ENCODE data around the gene SP8. TPM values are rescaled to one million over a fixed set of nuclear protein-coding genes. Genes with fewer than 3 reads are reported as not detected.

Gene SP8
- total RNA-seq, 2 donors from 2014 or later, result not detected

DNA sequence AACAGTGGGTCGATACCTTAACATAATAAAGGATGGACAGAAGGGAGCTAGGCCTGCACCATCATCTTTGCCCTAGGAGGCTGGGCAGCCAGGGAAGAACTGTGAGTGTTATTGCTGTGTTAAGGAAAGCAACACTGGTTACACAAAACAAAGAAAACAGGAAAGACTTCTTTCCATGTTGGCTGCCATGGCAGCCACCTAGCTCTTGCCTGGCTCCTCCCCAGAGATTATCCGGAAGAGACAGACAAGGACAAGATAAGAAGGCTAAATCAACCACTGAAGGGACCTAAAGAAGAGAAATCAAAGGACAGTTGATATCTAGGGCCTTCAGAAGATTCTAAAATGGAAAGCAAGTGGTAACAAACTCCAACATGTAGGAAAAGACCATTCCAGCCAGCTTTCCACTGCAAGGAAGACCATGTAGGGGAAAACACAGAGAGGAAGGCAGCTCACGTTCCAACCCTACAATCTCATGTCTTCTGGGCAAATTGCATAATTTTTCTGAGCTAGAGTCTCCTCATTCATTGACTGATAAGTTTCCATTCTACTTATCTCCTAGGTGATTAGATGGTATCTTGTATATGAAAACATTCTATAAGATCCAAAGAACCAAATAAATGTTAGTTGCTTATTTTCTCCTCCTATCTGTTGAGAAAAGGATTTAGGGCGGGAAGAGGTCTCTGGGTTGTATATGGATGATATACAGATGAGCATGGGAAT is 51.2 kb downstream of the SP8 start:
- DNase-seq (no peak), ATAC-seq (no peak)
- Mint-ChIP-seq H3K27me3 (no peaks in the 10 kb centered on the region), H3K27ac (no peak overlapping the region), H3K4me1 (no peaks in the 10 kb centered on the region), H3K4me3 (no peak overlapping the region), H3K36me3 (ENCODE audit: low read depth) (peaks cover 2% of the 10 kb centered on the region)
- no peaks in the 10 kb centered on the region for H3K9me3 ChIP-seq (ENCODE audit: control insufficient read depth, low read length, poor library complexity, severe bottlenecking)

Other genes with a start within 250 kb of the SP8 start
- gene ABCB5, start 171.2 kb downstream of the SP8 start, total RNA-seq, result not detected